Stromal cell of bone marrow (primary cell): ENCODE results near the gene ZNF142.

ENCODE experiments used
- DNase-seq: peaks from one replicate; pipeline ENCODE4 v3.0.0-alpha.2; 2012; ENCODE audit warnings: low read depth

ZNF142 gene, protein sequence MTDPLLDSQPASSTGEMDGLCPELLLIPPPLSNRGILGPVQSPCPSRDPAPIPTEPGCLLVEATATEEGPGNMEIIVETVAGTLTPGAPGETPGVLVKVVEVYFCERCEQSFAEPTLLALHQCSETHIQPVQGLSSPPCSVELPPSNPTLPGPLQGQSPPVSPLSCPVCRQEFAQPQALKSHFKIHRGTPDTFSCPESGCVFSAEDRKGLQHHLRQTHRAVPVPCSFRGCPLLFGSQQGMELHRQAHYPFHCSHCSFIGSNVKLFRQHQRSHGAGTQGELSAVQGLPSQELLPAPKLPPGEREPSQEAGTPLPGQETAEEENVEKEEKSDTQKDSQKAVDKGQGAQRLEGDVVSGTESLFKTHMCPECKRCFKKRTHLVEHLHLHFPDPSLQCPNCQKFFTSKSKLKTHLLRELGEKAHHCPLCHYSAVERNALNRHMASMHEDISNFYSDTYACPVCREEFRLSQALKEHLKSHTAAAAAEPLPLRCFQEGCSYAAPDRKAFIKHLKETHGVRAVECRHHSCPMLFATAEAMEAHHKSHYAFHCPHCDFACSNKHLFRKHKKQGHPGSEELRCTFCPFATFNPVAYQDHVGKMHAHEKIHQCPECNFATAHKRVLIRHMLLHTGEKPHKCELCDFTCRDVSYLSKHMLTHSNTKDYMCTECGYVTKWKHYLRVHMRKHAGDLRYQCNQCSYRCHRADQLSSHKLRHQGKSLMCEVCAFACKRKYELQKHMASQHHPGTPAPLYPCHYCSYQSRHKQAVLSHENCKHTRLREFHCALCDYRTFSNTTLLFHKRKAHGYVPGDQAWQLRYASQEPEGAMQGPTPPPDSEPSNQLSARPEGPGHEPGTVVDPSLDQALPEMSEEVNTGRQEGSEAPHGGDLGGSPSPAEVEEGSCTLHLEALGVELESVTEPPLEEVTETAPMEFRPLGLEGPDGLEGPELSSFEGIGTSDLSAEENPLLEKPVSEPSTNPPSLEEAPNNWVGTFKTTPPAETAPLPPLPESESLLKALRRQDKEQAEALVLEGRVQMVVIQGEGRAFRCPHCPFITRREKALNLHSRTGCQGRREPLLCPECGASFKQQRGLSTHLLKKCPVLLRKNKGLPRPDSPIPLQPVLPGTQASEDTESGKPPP (N-terminal part only)

DNA sequence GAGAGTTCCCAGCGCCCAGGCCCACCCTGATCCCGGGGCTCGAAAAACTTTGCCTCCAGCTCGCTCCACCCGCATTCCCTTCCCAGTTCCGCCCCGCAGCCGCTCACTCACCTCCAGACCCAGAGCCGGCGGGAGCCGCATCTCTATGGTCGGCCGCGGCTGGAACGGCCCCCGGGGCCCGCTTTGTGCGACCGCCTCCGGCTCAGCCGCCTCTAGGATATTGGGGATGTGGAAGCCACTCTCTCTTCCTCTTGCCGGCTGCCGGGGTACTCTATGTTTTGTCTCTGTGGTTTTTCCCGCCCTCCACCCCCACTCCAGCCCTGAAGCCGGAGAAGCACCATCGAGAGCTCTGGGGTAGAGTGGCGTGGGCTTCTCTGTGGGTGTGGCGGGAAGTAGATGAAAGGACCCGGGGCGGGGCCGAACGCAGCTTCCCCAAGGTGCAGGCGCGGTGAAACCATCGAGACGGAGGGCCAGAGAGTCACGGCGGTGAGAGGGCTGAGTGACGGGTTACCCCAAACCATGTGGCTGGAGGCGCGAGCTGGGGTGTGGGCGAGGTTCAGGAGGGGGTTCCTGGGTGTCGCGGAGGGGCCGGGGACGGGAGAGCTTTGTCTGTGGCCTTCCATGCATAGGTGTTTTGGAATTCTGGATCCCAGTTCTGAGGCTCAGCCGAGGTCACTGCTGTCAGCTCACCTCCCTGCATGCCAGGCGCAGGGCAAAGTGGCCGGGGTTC, at the start of gene ZNF142, which contains the start of gene BCS1L:
TSS of gene ZNF142 (minus strand) at position 366 of the 730 bp plus-strand sequence. CDS start 3,194 bp downstream, outside the sequence.
TSS of gene BCS1L (plus strand) at position 426 of the 730 bp plus-strand sequence. CDS start 1,305 bp downstream, outside the sequence.
- peak; percentile 77 for DNase-seq

DNA sequence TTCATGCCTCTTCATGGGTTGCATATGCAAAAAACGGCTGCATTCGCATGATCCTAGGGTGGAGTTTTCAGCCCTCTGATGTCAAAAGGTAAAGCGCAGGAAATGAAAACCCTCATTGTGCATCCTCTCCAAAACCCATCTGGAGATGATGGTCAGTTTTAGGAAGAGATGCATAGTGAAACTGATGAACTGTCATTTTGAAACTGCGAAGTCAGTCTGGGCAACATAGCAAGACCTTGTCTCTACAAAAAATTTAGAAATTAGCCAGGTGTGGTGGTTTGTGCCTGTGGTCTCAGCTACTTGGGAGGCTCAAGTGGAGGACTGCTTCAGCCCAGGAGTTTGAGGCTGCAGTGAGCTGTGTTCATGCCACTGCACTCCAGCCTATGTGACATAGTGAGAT, 48.7 kb upstream of the ZNF142 start:
- DNase-seq = no peak

DNA sequence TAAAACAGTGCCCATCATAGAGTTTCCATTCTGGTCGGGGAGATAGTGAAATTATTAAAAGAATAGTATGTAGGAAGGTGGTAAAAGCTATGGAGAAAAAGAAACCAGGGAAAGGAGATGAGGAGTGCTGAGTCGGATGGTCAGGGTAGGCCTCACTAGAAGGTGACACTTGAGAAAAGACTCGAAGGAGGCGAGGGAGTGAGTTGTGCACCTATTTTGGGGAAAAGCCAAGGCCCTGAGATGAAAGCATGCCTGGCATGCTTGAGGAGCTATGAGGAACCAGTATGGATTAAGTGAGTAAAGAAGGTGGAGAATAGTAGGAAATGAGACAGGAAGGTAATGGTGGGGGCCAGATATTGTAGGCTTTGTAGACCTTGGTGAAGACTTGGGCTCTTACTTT, 43.9 kb upstream of the ZNF142 start:
- DNase-seq = no peak

DNA sequence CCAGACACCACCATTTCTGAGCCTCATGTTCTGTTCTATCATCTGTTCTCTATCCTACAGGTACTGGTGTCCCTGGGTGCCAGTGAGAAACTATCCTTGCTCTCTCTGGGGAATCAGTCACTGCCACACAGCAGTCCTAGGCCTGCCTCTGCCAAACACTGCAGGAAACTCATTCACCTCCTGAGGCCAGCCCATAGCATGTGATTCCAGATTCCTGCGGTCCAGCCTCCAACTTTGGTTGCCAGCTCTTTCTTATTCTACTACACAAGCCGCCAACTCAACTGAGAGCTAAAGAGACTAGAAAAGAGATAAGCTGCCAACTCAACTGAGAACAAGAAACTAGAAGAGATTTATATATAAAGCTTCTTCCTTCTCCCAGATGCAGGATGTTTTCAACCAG, 42.4 kb upstream of the ZNF142 start:
- DNase-seq = no peak

DNA sequence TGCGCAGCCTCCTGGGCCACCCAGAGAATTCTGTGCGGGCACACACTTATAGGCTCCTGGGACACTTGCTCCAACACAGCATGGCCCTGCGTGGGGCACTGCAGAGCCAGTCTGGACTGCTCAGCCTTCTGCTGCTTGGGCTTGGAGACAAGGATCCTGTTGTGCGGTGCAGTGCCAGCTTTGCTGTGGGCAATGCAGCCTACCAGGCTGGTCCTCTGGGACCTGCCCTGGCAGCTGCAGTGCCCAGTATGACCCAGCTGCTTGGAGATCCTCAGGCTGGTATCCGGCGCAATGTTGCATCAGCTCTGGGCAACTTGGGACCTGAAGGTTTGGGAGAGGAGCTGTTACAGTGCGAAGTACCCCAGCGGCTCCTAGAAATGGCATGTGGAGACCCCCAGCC, 39.5 kb upstream of the ZNF142 start:
- DNase-seq = no peak

DNA sequence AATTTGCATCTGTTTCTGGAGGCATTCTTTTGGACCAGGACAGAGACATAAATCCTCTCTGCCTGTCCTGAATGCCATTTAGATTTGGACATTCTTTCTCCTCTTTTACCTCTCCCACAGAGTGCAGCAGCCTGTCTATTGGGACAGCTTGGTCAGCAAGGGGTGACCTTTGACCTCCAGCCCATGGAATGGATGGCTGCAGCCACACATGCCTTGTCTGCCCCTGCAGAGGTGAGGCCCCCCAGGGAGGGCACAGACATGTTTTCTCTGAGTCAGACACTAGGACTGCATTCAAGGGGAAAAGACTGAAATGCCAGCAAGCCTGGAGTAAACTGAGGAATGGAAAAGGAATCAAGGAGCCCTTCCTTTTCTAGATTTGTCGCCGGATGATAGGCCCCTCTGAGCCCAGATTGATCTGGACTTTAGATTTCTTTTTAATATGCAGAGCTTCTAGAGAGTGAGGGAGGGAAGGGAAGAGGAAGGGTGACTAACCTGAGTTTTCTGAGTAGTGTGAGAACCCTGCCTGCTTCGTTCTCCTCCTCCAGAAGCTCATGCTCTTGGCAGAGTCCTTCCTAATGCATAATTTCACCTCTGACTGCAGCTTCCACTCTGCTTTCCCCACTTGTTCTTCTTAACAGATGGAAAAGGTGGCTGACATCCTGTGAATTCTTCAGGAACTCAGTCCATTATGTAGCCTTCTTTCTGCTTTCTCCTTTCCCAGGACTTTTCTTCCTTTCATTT, 35.2 kb upstream of the ZNF142 start:
- no peak for DNase-seq

DNA sequence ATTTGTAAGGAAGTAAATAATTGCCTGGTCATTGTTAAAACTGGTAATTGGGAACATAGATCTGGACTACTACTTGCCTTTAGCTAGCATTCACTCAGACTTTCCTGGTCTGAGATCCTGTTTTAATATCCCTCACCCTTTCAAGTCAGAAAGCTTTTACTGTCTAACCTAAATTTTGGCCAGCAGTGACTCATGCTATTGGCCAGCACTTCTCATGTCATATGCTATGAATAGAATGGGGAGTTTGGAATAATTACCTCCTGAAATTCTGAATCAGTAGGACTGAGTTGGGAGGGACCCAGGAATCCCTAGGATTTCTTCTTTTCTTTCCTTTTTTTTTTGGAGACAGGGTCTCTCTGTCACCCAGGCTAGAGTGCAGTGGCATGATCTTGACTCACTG, 31.8 kb upstream of the ZNF142 start:
- peak; percentile 77 for DNase-seq

DNA sequence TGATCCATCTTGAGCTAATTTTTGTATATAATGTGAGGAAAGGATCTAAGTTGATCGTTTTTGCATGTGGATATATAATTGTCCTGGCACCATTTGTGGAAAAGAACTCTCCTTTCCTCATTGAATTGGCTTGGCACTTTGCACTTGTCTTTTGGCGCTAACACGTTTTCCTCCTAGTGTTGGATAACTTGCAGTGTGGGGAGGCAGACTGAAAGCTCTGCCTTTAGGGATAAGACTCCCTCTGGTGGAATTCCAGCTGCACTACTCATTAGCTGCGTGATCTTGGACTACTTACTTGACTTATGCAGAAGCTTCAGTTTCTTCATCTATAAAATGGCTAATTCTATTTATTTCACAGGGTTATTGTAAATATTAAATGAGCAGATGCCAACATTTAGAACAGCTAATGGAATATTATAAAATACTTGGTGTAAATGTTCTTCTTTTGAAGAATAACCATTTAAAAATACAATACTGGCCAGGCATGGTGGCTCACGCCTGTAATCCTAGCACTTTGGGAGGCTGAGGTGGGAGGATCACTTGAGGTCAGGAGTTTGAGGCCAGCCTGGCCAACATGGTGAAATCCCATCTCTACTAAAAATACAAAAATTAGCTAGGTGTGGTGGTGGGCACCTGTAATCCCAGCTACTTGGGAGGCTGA, 28.1 kb upstream of the ZNF142 start:
- DNase-seq = peak; percentile 83

DNA sequence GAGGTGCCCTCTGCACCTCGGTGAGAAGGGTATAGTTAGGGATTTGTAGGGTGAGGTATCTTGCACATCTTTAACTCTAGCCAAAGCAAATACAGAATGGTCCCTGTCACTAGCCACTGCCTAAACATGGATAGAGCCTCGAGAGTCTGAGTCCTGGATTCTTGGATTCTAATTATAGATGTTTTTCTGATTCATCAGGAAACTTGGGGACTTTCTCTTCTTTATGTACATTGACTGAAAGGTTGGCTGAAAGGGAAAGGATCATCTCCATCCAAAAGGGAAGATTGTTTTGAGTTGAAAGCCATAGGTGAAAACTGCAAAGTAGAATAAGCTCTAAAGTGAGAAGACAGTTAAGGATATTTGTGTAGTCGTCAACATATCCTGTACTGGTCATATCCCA, 20.6 kb upstream of the ZNF142 start:
- no peak for DNase-seq

DNA sequence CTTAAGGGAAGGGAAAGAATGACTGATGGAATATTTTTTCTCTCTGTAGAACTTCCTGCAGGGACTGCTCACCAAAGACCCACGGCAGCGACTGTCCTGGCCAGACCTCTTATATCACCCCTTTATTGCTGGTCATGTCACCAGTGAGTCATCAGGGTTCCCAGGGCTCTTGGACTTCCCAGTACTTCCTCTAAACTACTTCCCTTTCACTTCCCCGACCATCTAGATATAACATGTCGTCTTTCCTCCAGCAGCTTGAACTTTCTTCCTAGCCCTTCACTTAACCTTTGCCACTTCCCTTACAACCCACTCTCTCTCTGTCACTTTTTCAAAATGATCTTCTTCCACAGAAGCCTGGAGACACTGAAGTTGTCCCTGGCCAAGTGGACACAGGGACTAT, 19.7 kb upstream of the ZNF142 start:
- no peak for DNase-seq

DNA sequence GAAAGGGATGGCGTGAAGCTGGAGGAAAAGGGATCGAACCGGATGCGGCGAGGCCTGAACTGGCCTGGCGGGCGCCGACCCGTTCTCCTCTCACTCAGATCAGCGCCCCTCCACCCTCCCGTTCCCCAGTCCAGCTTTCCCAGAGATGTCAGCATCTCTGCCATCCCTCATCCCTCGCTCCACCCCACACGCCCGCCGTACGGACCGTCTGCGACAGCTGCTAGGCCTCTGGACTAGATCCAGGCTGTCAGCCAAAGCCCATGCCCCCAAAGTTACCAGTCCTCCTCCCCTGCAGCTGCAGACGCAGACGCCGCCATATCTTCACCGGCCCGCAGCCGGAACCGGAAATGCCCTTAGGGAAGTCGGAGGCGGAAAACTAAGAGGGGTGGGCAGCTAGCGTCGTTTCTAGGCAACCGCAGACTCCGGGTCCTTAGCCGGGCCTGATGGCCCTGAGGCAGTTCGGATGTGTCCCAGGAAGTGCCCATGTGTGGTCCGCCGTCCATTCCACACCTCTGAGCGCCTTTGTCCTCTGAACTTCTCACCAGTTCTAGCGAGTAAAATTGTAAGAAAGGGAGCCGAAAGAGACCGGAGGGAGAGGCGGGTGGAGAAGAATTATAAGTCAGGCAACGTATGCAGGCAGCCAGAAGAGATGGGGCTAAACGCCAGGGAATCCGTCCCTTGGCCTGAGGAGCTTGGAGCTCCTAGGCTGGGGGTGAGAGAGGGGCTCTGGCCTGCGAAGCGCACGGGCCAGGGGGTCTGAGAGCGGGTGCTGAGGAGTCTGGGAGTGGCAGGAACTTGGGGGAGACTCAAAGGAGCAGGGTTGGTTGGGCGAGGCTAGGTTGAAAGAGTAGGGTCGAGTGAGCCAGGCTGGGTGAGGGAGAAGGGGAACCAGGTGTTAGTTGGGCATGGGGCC, 12.5 kb upstream of the ZNF142 start, which contains the start of the genes RNF25 and STK36:
TSS of gene RNF25 (minus strand) at position 349 of the 913 bp plus-strand sequence. CDS start at position 317, 32 bp downstream.
TSS of gene STK36 (plus strand) at position 433 of the 913 bp plus-strand sequence. CDS start 744 bp downstream, outside the sequence.
- DNase-seq = peak; percentile 85

DNA sequence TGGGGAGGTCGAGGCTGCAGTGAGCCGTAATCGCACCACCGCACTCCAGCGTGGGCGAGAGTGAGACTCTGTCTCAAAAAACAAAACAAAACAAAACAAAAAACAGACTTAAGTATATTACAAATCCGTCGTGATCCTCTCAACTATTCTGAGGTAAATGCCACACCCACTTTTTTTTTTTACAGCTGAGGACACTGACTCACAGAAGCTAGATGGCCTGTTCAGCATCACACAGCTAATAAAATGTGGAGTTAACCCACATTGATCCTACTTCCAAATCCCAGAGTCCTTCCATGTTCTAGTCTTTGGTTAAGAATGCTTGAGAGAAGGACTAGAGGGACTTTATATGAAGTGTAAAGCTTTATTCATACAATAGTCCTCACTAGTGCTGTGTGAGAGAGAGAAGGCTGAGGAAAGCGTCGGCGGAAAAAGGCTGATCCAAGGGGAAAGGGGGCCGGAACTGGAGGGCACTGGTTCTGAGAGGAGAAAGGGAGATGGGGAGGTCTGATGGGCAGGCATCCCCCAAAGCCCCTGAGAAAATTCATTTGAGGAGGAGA, 11.8 kb upstream of the ZNF142 start:
- no peak for DNase-seq

DNA sequence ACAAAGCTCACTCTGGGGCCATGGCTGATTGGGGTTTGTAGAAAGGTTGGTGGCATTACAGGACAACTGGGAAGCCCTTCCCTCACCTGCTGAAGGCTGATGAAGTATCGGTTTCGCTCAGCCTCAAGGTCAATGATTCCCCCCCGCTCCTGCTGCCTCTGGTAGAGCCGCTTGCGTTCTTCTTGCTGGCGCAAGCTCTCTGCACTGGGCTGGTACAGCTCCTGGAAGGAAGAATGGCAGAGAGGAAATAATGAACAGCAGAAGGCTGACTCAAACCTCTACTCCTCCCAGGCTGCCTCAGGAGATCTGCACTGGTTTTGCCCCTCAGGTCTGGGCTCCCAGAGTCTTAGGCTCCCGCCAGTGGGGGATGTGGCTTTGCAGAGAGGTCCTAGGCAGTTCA, 5.2 kb upstream of the ZNF142 start:
- no peak for DNase-seq

DNA sequence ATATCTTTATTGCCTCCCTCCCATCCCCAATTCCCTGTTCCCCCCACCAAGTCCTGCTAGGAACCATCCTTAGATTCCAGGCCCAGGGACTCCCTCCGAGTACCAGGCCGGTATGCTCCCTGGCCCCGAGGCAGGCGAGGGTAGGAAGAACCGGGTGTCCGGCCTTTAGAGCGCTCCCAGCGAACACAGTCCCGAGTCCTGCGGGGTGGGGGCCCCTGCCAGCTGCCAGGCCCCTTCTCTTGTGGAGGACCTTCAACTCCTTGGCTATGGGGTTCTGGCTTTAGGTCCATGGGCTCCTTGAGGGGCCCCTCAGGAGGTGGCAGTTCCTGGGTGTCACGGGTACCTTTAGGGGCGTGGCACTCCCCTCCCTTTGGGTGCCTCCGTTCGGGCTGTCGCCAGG, 4.5 kb upstream of the ZNF142 start:
- DNase-seq = no peak

DNA sequence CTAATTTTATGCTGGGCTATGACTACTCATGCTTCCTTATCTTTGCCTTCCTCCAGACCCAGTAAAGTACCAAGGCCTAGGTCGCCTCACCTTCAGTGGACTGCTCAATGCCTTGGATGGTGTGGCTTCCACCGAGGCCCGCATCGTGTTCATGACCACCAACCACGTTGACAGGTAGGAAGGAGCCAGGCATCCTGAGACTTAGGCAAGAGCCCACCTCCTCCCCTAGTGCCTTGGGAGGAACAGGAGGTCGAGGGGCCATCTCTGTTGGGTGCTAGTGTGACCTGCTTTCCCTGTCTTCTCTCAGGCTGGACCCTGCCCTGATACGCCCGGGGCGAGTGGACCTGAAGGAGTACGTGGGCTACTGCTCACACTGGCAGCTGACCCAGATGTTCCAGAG, 3.4 kb upstream of the ZNF142 start:
- DNase-seq = no peak

DNA sequence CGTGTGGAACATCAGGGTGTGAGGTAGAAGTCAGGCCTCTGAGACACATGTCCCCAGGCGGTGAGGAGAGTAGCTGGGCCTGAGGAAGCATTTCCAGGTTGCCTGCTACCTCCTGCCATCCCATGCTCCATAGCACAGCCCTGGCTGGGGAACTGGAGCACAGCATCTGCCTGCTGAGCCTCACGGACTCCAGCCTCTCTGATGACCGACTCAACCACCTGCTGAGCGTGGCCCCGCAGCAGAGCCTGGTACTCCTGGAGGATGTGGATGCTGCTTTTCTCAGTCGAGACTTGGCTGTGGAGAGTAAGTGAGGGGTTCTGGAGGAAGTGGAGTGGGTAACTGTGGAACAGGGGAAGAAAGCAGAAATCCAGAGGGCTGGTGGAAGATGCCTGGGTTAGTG, 3.0 kb upstream of the ZNF142 start:
- no peak for DNase-seq

DNA sequence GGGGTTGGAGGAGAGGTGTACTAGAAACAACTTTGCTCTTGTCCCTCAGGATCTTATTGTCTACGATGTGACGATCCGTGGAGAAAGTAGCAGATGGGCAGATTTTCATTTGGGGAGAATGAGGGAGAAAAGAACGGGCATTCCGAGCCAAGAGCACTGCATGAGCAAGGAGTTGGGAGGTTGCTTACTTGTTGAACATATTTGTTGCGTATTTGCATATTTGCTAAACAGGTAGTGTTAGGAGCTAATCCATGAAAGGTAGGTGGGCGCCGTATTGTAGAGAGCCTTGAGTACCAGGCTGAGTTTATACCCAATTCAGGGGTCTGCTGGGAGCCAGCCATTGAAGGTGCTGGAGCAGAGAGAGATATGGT, 550 bp upstream of the ZNF142 start:
- no peak for DNase-seq

DNA sequence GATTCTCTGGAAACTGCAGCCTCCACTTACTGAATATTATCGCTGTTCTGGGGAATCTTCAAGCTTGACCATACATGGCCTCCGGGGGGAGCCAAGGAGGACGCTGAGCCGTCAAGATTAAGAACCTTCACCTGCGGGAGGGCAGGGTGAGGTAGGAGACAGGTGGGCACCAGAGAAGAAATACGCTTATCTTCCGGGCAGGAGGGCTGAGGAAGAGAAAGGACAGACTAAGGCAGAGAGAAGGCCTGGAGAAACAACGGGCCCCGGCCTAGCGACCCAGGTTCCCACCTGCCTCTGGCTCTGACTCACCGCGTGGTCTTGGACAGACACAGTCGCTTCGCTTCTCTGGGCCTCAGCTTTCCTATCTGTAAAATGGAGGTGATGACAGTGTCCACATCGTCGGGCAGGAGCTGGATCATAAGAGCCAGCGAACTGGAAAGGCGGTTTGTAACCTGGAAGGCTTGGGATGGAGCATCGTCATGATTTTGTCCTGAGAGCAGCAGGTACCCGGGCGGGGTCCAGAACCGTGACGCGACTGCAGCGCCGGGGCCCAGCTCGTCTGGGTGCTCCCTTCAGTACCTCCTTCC, 659 bp downstream of the ZNF142 start:
- DNase-seq = no peak
